HuH-7 (cell line): ENCODE measurements around the gene NAGLU.
A peak's percentile ranks its signal among the peaks of the same experiment; 100 is the strongest.

Experiments used
- DNase-seq: peaks from one replicate; pipeline ENCODE4 v3.0.0; 2011; ENCODE audit warnings: low spot score

Gene NAGLU

DNA sequence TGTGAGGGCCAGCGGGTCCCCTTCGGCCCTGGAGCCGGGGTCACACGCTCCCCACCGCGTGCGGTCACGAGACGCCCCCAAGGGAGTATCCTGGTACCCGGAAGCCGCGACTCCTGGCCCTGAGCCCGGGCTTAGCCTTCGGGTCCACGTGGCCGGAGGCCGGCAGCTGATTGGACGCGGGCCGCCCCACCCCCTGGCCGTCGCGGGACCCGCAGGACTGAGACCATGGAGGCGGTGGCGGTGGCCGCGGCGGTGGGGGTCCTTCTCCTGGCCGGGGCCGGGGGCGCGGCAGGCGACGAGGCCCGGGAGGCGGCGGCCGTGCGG, at the start of gene NAGLU:
Gene NAGLU (plus strand): TSS at position 194 of the 324 bp plus-strand sequence. CDS start 32 bp downstream, at position 226.
- peak; percentile 100 for DNase-seq

DNA sequence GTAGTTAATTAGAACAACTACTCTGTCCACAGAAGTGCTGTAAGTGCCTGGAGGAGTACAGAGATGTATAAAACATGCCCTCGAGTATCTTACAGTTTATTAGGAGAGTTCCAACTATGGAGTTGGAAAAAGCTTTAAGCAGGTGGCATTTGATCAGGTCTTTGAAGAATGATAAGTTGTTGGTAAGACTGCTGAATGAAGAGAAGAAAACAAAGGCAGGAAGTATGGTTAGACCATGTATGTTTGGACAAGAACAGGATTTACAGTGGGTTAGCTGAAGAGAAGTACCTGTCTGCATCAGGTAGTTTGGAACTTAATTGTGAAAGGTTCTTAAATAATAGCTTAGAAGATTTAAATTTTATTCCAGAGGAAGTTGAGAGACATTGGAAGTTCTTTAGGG, 48.0 kb upstream of the NAGLU start:
- no peak for DNase-seq

DNA sequence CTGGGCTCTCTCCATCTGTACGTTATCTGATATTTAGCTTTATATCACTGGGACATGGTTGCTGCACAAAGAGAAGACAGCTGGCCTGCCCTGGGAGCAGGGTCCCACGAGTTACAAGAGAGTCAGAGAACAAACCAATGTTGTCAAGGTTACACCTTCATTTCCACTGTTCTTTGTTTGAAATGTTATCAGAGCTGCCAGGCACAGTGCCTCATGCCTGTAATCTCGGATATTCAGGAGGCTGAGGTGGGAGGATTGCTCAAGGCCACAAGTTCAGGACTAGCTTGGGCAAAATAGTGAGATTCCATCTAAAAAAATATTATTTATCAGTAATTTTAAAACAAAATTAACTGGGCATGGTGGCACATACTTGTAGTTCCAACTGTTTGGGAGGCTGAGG, 42.7 kb upstream of the NAGLU start:
- no peak for DNase-seq

DNA sequence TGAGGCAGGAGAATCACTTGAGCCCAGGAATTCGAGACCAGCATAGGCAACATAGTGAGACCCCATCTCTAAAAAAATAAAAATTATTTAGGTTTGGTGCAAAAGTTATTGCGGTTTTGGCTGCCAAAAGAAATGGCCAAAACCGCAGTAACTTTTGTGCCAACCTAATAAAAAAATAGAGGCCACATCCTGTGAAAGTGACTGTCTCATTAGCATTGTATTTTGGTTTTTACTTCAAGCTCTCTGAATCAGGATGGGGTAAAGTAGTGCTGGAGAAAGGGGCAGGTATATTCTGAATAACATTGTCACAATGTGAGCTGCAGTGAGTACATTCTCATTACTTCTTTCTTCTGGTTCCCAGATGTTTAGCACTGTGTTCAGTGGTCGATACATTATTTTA, 41.4 kb upstream of the NAGLU start:
- no peak for DNase-seq

DNA sequence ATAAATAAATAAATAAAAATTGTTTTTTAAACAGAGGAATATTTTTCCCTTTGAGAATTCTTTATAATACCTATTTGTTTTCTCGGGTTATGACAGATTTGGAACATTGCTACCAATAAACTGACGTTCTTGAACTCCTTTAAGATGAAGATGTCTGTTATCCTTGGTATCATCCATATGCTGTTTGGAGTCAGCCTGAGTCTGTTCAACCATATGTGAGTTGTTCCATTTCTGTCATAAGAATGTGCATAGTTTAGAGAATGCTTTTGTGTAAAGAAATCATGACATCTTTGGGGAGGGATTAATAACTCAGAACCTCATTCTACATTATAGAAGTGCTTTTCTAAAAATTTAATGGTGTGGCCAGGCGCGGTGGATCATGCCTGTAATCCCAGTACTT, 37.2 kb upstream of the NAGLU start:
- DNase-seq: no peak

DNA sequence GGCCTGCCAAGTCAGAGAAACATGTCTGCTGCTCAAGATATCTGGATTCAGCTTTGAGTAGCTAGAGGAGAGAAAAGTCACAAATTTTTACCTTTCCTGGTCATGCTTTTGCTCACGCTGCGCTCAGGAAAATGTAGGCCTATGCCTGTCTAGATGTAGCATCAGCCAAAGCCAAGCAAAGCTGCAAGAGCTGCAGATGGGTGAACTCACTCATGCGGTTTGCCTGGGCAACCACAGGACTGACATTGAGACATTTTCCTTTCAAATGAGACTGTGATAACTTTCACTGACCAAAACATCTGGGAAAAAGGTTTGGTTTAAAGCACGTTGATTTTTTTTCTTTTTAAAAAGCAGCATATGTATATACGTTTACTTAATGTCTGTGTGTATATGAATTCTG, 34.0 kb upstream of the NAGLU start:
- DNase-seq: no peak

DNA sequence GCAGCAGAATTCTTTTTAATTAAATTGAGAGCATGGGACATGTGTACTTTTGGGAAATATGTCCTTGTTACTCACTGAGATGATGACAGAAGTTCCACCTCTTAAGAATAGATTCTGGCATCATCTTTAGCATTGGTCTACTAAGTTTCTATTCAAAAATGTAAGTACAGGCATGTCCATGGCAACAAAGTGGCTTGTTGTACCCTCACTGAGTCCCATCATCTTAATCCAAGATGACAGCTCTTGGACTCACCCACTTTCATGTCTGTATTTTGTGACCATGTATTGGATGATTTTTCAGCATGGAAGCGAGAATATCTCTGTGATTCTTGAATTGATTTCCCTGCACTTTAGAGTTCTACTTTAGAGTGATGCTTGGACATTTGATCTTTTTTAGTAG, 33.1 kb upstream of the NAGLU start:
- no peak for DNase-seq

DNA sequence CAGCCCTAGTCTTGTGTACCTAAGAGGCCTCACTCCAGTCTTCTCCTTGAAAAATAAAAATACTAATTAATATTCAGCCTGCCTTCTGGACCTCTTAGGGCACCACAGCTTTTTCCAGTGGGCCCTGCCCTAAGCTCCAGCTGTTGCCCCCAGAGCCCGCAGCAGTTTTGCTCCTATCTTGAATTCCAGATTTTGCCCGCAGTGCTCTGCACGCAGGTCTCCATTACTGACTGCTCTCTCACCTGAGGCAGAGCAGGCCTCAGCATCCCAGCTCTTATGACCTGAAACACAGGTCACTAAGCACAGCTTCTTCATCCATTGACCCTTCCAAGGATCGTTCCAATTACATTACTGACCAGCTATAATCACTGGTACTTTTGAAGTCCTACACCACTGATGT, 28.4 kb upstream of the NAGLU start:
- no peak for DNase-seq

DNA sequence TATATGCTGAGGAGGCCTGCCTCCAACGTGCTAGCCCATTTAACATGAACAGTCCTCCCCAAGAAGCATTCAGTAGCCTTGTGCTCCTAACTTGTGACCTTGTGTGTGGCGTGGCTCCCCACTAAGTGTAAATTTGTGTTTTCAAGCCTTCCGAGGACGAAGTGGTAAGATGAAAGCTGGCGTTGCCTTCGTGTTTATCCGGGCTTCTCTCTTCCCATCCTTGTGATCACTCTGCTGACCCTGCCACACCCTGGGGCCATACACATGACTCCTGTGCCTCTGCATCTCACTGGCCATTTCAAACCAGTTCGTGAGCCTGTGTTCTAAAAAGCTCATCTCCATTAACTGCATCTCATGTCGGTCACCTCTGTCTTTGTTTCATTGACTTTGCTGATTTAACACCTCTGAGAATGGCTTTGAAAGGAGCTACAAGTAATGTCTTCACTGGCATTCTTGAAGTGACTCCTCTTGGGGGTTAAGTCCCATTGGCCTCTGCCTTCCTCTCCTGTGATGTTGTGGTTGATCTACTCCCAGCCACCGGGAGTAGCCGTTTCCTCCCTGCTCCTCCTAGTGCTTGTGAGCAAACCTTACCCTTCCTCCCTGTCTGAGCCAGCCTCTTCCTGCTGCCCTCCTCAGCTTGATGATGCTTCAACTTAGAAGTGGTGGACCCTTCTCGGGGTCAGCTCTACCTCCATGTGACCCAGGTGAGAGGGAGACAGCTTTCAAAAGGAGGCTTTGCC, 27.4 kb upstream of the NAGLU start:
- no peak for DNase-seq

DNA sequence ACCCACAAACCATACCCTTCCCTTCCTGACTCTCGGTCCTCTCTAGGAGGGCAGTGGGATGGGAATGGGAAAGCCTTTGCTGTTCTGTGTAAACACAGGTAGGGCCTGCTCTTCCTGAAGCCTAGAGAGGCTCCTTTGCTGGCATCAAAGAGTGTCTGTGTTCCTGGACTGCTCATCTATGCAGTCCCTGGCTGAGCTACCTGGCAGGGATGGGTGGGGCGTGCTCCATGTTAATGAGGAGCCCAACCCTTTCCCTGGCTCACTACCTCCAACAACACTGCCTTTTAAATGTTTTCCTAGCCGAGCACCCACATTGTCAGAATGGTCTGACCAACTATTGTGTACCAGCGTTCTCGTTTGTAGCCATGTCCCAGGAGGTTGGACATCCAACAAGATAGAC, 26.6 kb upstream of the NAGLU start:
- DNase-seq: no peak

DNA sequence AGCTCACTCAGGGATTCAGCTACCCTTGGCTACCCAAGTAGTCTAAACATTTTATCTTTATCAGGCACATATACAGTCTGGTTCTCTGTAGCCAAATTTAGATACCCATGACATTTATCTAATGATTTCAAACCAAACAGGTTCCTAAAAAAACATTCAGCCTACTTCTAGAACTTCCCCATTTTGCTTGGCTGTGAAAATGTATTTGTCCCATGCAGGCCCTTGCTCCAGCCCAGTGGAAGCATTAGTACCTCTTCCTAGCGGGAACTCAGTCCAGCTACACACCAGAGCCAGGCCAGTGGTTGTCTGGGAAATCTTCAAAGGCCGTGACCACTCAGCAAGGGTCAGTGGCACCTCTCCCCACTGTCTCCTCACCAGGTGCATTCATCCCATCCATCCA, 26.2 kb upstream of the NAGLU start:
- no peak for DNase-seq

DNA sequence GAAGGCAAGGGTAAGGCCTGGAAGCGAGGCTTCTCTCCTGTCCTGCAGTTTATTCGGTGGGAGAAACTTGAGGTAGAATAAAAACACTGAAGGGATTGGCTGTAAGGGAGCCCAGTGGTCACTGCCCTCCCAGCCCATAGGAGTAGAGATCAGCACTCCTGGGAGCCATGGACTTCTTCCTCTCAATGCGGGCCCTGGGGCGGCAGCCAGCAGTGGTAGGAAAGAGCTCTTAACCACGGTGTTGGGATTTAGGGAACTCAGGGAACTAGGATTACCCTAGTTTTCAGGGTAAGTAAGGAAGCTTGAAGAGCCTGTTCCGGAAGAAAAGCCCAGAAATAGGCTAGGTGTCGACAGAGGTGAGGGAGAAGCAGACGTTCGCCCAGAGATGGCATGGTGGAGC, 23.8 kb upstream of the NAGLU start:
- DNase-seq: no peak

DNA sequence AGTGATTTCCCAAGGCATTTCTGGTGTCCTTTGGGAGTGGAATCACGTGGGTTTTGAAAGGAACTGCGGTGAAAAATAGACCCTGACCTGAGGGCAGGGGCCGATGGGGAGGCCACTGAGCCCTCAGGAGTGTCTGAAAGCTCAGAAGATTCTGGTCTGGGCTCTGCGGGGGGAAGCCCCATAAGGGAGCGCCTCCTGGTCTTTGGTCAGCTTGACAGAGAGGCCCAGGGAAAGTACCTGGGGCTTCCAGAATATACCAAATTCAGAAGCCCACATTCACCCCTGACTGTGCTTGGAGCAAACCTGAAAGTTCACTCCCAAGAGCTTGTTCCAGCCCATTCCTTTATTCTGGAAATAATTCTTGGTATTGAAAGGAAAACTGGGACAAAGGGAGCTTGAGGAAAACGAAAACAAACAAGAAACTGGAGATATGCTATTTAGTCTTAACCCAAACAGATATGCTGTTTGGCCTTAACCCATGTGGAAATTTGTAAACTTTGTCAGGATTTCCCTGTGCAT, 23.2 kb upstream of the NAGLU start:
- no peak for DNase-seq

DNA sequence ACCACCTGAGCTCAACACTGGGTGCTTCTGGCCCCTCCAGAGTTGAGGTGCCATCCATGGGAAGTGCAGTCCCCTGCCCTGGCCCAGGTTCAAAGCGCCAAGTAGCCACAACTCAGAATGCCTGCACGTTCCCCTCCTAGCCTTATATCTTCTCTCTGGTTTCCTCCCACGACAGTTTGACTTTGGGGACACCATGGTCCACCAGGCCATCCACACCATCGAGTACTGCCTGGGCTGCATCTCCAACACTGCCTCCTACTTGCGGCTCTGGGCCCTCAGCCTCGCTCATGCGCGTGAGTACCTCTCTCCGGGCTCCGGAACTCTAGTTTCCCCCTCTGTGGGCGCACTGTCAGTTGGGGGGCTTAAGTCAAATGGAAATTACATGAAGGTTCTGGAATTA, 22.4 kb upstream of the NAGLU start:
- DNase-seq: no peak

DNA sequence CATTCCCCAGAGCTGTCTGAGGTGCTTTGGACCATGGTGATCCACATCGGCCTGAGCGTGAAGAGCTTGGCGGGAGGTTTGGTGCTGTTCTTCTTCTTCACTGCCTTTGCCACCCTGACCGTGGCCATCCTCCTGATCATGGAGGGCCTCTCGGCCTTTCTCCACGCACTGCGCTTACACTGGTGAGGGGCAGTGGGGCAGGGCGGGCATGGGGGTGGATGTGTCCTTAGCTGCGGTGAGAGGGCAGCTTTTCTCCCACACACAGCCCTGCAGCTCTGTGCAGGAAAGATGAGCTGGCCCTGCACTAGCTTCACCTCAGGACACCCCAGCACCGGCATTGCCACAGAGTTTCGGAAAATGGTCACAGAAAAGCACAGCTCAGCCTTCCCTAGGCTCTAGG, 21.8 kb upstream of the NAGLU start:
- no peak for DNase-seq

DNA sequence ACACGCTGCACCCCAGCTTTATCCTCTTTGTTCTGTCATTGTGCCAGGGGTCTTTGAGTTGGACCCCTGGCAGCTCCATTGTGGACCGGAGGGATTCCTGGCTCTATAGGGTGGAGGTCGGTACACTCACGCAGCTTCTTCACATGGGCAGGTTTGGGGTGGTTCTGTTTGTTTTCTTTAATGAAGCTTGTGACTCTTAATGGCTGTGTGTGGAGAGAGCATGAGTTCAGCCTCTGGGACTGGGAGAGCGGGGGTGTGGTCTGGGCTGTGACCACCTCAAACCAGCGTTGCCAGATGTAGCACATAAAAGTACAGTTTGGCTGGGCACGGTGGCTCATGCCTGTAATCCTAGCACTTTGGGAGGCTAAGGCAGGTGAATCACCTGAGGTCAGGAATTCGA, 21.2 kb upstream of the NAGLU start:
- DNase-seq: no peak

DNA sequence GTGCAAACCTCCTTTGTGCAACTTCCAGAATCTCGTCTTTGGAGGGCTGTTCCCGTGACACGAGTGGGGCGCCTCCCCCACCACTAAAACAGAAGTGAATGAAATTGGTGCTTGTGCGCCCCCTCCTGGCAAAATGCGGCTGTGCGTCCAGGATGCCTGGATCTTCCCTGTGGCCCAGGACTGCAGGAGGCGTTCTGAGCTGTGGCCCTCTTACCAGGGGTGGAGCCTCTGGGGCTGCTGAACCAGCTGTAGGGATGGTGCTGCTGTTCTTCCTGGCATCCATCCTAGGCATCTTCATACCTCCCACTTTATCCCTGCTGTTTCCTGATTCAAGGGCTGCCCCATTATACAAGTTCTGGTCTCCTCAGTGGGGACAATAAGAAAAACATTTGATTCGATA, 18.5 kb upstream of the NAGLU start:
- DNase-seq: peak; percentile 89

DNA sequence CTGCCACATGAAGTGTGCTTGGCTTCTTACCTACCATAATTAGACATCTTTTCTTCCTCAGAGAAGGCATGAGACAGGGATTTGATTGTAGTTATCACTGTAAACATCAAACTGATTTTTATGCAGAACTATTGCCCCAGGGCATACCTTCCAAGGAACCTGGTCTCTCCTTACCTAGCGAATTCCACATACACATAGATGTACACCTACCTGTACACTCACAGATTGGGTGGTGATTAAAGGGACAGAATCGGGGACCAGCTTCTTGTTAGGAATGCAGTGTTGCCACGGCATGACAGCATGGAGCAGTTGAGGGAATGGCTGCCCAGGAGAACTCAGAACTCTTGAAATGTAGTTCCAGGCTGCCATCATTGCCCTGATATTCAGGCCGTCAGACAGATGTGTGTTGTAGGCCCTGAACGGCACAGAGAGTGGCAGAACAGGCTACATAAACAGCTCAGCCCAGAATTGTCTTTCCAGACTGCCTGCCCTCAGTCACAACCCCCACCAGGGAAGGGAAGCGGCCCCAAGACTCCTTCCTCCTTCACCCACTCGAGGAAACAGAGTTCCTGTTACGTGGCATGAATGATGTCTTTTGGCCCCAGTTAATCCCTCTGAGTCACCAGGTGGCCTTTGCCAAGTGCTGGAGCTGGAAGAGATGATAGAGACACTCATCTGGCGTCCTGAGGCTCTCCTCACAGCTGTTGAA, 17.8 kb upstream of the NAGLU start:
- DNase-seq: no peak

DNA sequence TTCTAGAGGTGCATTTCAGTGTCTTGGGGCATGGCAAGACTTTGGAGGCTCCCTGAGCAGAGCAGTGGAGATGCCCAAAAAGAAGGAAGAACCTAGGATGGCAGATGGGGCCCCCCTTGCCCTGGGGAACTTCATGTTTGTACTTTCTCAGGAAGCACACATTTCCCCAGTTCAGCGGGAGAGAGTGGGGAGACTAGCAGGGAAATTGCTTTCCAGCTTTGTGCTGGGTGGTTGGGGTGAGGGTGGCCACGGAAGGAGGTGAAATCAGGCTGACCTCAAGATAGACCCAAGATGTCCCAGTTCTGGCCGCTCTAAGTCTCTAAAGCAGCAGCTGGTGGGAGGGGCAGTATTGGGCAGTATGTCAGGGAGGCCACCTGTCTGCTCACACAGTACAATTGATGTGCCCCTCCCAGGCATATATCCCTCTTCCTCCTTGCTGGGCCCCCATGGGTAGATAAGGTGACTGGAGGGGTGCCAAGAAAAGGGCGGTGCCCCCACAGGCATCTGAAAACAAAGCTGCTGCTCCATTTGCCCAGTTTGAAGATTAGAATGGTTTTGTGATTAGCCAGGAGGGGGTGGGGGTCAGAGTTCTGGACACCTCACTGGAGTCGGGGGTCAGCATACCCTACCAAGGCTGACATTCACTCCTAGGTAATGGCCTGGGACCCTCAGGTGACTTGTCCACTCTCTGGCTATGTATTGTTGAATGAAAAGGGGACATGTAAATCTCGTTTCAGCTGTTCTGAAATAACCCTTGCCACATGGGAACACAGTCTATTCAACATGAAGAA, 17.1 kb upstream of the NAGLU start:
- DNase-seq: no peak

DNA sequence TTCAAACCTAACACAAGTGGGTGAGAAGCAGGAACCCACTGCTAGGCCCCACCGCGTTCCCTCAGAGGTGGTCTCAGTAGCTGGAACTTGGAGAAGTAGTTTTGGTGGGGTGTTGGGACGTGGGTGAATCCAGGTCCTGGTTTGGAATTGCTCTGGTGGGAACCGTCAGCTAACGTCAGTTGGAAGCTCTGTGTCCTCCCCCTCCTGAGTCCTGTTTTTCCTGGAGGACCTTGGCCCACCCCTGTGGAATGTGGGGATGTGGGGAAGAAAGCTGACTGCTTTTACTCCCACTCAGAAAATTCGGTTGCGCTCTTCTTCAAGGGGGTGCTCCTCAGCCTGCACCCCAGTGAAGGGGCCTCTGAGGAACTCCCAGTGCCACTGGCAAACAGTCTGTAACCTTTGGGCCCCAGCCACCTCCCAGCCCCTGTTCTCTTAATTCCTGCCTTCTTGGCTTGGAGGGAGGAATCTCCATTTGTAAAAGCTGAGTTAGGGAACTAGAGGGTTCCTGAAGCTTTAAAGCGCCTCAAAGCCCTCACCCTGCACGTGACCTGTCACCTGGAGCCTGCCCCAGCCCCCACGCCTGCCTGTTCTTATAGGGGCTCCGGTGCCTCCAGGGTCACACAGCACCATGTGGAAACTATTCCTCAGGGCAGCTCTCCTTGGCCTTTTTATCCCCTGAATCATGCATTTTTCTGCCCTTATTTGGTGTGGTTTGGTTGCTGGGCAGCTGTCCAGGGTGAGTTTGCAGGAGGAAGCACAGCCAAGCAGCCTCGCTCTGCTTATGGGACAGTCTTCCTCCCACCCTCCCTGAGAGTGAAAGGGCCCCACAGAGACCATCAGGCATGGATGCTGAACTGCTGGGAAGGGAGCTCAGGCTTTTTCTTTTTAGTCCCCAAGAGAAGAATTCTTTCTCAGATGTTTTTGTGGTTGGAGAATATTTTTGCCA, 16.2 kb upstream of the NAGLU start:
- no peak for DNase-seq

DNA sequence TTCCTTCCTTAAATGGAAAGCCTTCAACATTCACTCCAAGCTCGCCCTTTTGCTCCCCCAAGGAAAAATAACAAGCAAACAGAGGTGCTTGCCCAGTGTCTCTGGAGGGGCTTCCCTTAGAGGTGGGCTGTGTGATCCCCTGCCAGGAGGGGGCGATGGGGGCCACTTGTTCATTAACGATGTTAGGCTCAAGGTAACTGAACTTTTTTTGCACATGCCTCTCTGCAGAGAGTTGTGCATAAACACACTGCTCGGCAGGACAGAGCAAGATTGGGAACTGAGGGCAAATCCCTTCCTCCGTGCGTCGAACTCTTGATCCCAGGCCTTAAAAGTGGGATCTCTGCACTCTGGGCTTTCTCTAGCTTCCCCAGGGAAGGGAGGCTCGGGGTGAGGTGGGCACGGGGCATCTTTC, 15.5 kb upstream of the NAGLU start:
- no peak for DNase-seq

DNA sequence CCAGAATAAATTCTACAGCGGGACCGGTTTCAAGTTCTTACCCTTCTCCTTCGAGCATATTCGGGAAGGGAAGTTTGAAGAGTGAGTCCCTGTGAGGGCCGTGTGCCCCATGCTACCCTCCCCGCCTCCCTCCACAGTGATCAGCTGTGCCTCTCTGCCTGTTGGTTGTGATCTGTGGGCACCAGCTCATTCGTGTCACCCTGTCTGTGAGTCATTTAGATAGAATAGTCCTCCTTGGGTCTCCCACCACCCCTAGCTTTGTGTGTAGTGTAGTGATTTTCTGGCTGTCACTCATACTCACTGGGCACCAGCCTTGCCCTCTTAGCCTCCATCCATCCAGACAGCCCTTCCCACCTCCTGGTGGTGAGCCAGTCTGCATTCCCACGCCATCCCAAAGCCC, 15.0 kb upstream of the NAGLU start:
- DNase-seq: no peak
